Endodermal cell (in vitro differentiated cells): ENCODE data around the gene SLCO2A1. TPM values are rescaled to one million over a fixed set of nuclear protein-coding genes. Genes with fewer than 3 reads are reported as not detected.

Source experiments
- DNase-seq: peaks from one replicate; pipeline ENCODE4 v3.0.0-alpha.2; 2017
- H3K27ac ChIP-seq: 2 replicates; pipeline ENCODE4 v1.5.1; 2013; ENCODE audit warnings: mild to moderate bottlenecking, low read depth, low read length, moderate library complexity
- H3K27me3 ChIP-seq: 2 replicates; pipeline ENCODE4 v1.6.1; 2013; ENCODE audit warnings: mild to moderate bottlenecking, low read length, moderate library complexity; ENCODE audit not compliant: insufficient read depth, control insufficient read depth, poor library complexity, severe bottlenecking
- H3K36me3 ChIP-seq: 2 replicates; pipeline ENCODE4 v1.7.0; 2013; ENCODE audit warnings: mild to moderate bottlenecking, low read length, moderate library complexity; ENCODE audit not compliant: control insufficient read depth, insufficient read depth
- H3K4me1 ChIP-seq: one replicate; pipeline ENCODE4 v1.7.0; 2013; ENCODE audit warnings: low read length; ENCODE audit not compliant: control insufficient read depth, insufficient read depth
- H3K4me3 ChIP-seq: 2 replicates; pipeline ENCODE4 v1.5.1; 2013; ENCODE audit warnings: mild to moderate bottlenecking, low read length, moderate library complexity
- H3K9ac ChIP-seq: 2 replicates; pipeline ENCODE4 v1.6.1; 2013; ENCODE audit warnings: mild to moderate bottlenecking, low read length, moderate library complexity; ENCODE audit not compliant: poor library complexity, severe bottlenecking; ENCODE audit errors: extremely low read depth
- H3K9me3 ChIP-seq: 2 replicates; pipeline ENCODE4 v1.6.1; 2013; ENCODE audit warnings: mild to moderate bottlenecking, low read length, moderate library complexity; ENCODE audit not compliant: control insufficient read depth
- H3K27ac Mint-ChIP-seq: 2 replicates; pipeline ENCODE4 v1.8.0; 2020; ENCODE audit warnings: mixed read lengths
- H3K27me3 Mint-ChIP-seq: 2 replicates; pipeline ENCODE4 v1.8.0; 2021; ENCODE audit warnings: mild to moderate bottlenecking, mixed read lengths; ENCODE audit not compliant: insufficient read depth
- H3K36me3 Mint-ChIP-seq: 2 replicates; pipeline ENCODE4 v1.8.0; 2020; ENCODE audit warnings: low read depth, mixed read lengths
- H3K4me1 Mint-ChIP-seq: 2 replicates; pipeline ENCODE4 v1.8.0; 2020; ENCODE audit warnings: mixed read lengths
- H3K4me3 Mint-ChIP-seq: 2 replicates; pipeline ENCODE4 v1.8.0; 2020; ENCODE audit warnings: mild to moderate bottlenecking, moderate library complexity, mixed read lengths
- H3K9me3 Mint-ChIP-seq: 2 replicates; pipeline ENCODE4 v1.8.0; 2020; ENCODE audit warnings: mild to moderate bottlenecking, mixed read lengths
- CTCF ChIP-seq: fragments of 200-600 bp; sonication (generic); conservative IDR thresholded peaks from 2 replicates; pipeline ENCODE4 v1.5.0; 2021; ENCODE audit warnings: antibody characterized with exemption, mild to moderate bottlenecking
- WGBS, 2 experiments: methylation state at CpG; one replicate each; pipeline versions ENCODE4 v1.1.5 to v1.1.7; 2013; ENCODE audit warnings: missing lambda C conversion rate in 2 of 2, mixed read lengths in 1 of 2; ENCODE audit not compliant: insufficient coverage in 1 of 2, insufficient read length in 1 of 2; 5-methylcytosine and 5-hydroxymethylcytosine counted together
- total RNA-seq, 2 donors: library from RNA; stranded (reverse); fragmentation: NEBNext Ultra II Directional in 1 of 2; extraction: Animal tissue kit (Norgen Biotek cat#: 25700) in 1 of 2; gene quantifications; 2 replicates in 1 of 2; 3 replicates in 1 of 2; pipeline ENCODE4 v1.2.1, GENCODE V29; 2021

The SLCO2A1 gene
- total RNA-seq, 2 donors from 2014 or later = 126 to 134 TPM

GRCh38 chr3:134075568-134075825, 45.8 kb upstream of the SLCO2A1 start:
- H3K4me1 Mint-ChIP-seq = no peaks in the 10 kb centered on the region
- peaks cover 8% of the 10 kb centered on the region for H3K9me3 ChIP-seq
- no peak overlapping the region for H3K4me3 ChIP-seq
- peaks cover 2% of the 10 kb centered on the region for H3K27me3 Mint-ChIP-seq
- no peak overlapping the region for H3K4me3 Mint-ChIP-seq
- H3K9ac ChIP-seq = no peak overlapping the region
- H3K27ac Mint-ChIP-seq = no peak overlapping the region
- no peaks in the 10 kb centered on the region for H3K36me3 ChIP-seq
- H3K4me1 ChIP-seq = no peaks in the 10 kb centered on the region
- TF ChIP-seq CTCF = no peak
- H3K27me3 ChIP-seq = no peaks in the 10 kb centered on the region
- no peak overlapping the region for H3K27ac ChIP-seq
- H3K9me3 Mint-ChIP-seq = peaks cover 5% of the 10 kb centered on the region
- 96 to 100% methylated on average over 3 of the region's 3 CpGs for WGBS, 2 experiments
- no peak for DNase-seq
- H3K36me3 Mint-ChIP-seq = no peaks in the 10 kb centered on the region

- H3K36me3 Mint-ChIP-seq = no peaks in the 10 kb centered on the region
- no peak for TF ChIP-seq CTCF
- H3K4me3 ChIP-seq = no peak overlapping the region
- no peak overlapping the region for H3K27ac Mint-ChIP-seq
- DNase-seq = peak; percentile 24
- no peaks in the 10 kb centered on the region for H3K4me1 Mint-ChIP-seq
- H3K4me1 ChIP-seq = no peaks in the 10 kb centered on the region
- H3K27me3 ChIP-seq = no peaks in the 10 kb centered on the region
- H3K9me3 Mint-ChIP-seq = peaks cover 5% of the 10 kb centered on the region
- peaks cover 2% of the 10 kb centered on the region for H3K27me3 Mint-ChIP-seq
- H3K9me3 ChIP-seq = peaks cover 5% of the 10 kb centered on the region
- no peak overlapping the region for H3K27ac ChIP-seq
- 86 to 90% methylated on average over 4 to 9 of the region's 9 CpGs for WGBS, 2 experiments
- H3K4me3 Mint-ChIP-seq = no peak overlapping the region
- no peak overlapping the region for H3K9ac ChIP-seq
- no peaks in the 10 kb centered on the region for H3K36me3 ChIP-seq
Observed at GRCh38 chr3:134074790-134075567, 45.3 kb upstream of the SLCO2A1 start.

GRCh38 chr3:134074001-134074789, 44.5 kb upstream of the SLCO2A1 start:
- peaks cover 2% of the 10 kb centered on the region for H3K27me3 Mint-ChIP-seq
- peaks cover 3% of the 10 kb centered on the region for H3K9me3 Mint-ChIP-seq
- Histone ChIP-seq H3K27ac (no peak overlapping the region), H3K27me3 (no peaks in the 10 kb centered on the region), H3K9ac (no peak overlapping the region), H3K36me3 (no peaks in the 10 kb centered on the region), H3K4me3 (no peak overlapping the region), H3K4me1 (no peaks in the 10 kb centered on the region), H3K9me3 (no peaks in the 10 kb centered on the region)
- H3K36me3 Mint-ChIP-seq = no peaks in the 10 kb centered on the region
- H3K27ac Mint-ChIP-seq = no peak overlapping the region
- no peak for TF ChIP-seq CTCF
- 89 to 96% methylated on average over 3 to 10 of the region's 10 CpGs for WGBS, 2 experiments
- no peaks in the 10 kb centered on the region for H3K4me1 Mint-ChIP-seq
- H3K4me3 Mint-ChIP-seq = no peak overlapping the region
- DNase-seq = peak; percentile 17
